Measurements from ENCODE around the gene DNA2. TPM values are rescaled to one million over a fixed set of nuclear protein-coding genes. Genes with fewer than 3 reads are reported as not detected.

The DNA2 gene
- total and polyA plus RNA-seq, 2 of the 13 experiments (the other 11 are each of a cell fraction or from before 2014, with no cell fraction given): 4.8 to 27.3 TPM

GRCh38 chr10:68496072-68496471 lies 24.3 kb upstream of the DNA2 start (continued):
- no peak for TF ChIP-seq POGK (CRISPR knock-in tag; conservative IDR thresholded peaks at IDR 0.05)
- no peak for TF ChIP-seq PRDM4 (CRISPR knock-in tag; IDR thresholded peaks at IDR 0.05; ENCODE audit: borderline replicate concordance)

GRCh38 chr10:68492118-68492517 lies 20.3 kb upstream of the DNA2 start:
- TF ChIP-seq ZNF775 (CRISPR knock-in tag; IDR thresholded peaks at IDR 0.05; ENCODE audit: borderline replicate concordance) (no peak), CEBPB (IDR thresholded peaks at IDR 0.05; ENCODE audit: borderline replicate concordance, low read depth, low read length) (0 out of 2 replicates have a peak, but pooled peaks have one; percentile 21), ZBTB46 (CRISPR knock-in tag; IDR thresholded peaks at IDR 0.05; ENCODE audit: borderline replicate concordance) (no peak), ZBTB7A (CRISPR knock-in tag; IDR thresholded peaks at IDR 0.05) (no peak)
- H3K36me3 ChIP-seq (replicated peaks in 1 of 2; ENCODE audit: control insufficient read depth in 1 of 2, insufficient read depth in 2 of 2, low read length in 2 of 2): peaks cover 0 to 21% of the 10 kb centered on the region in 2 experiments; a peak in 3 of 5 replicates
- ATAC-seq: no peak
- no peaks in the 10 kb centered on the region for H3K27me3 ChIP-seq (ENCODE audit: control insufficient read depth in 1 of 2, insufficient read depth in 2 of 2, low read length in 2 of 2)
- H3K9ac ChIP-seq (ENCODE audit: insufficient read depth, low read depth, low read length): no peak overlapping the region
- intact Hi-C loops (cut with micrococcal nuclease; ENCODE audit: unreplicated experiment) (no loop called here), in situ Hi-C loops (cut with HindIII; ENCODE audit: extremely low pct_ligation_motif_present, low pct_unique_long_range_greater_than_20kb) (no loop called here)
- no peak for FAIRE-seq
- ChIA-PET POLR2A (no interaction called here), CTCF (ENCODE audit: low intra/inter-chr PET ratio, low total read pairs) (no interaction called here)
- BruUV-seq (replicated peaks): no TSS peak
- DNase-seq (ENCODE audit: low spot score): no peak
- H3K4me1 ChIP-seq (ENCODE audit: insufficient read depth, low read length): no peaks in the 10 kb centered on the region
- no peak overlapping the region for H3K27ac ChIP-seq (ENCODE audit: extremely low read length, insufficient read depth, low read length)
- no peak overlapping the region for H3K4me3 ChIP-seq (replicated peaks in 1 of 3; ENCODE audit: insufficient read depth in 1 of 3, low read depth in 2 of 3, low read length in 3 of 3)
- 93% methylated on average over 2 of the region's 2 CpGs for WGBS (ENCODE audit: low lambda C conversion rate)
- H4K20me1 ChIP-seq (ENCODE audit: insufficient read depth, low read length): no peaks in the 10 kb centered on the region
- no peak overlapping the region for H2AFZ ChIP-seq (ENCODE audit: low read length)
- no peaks in the 10 kb centered on the region for H3K79me2 ChIP-seq (ENCODE audit: insufficient read depth, low read length)
- no peak overlapping the region for H3K4me2 ChIP-seq (ENCODE audit: low read depth, low read length)
- H3K9me3 ChIP-seq (ENCODE audit: low read length): no peaks in the 10 kb centered on the region

Data from HepG2 (cell line).